ENCODE results near the gene RAB5B. TPM values are rescaled to one million over a fixed set of nuclear protein-coding genes. Genes with fewer than 3 reads are reported as not detected.
"Not testable (repeated sequence)": the region's sequence is repeated elsewhere in the genome, so short reads cannot be mapped to it uniquely, and the experiment has no call there.

The RAB5B gene
- total RNA-seq, 1 experiment from 2014 or later = 73.9 TPM

DNA sequence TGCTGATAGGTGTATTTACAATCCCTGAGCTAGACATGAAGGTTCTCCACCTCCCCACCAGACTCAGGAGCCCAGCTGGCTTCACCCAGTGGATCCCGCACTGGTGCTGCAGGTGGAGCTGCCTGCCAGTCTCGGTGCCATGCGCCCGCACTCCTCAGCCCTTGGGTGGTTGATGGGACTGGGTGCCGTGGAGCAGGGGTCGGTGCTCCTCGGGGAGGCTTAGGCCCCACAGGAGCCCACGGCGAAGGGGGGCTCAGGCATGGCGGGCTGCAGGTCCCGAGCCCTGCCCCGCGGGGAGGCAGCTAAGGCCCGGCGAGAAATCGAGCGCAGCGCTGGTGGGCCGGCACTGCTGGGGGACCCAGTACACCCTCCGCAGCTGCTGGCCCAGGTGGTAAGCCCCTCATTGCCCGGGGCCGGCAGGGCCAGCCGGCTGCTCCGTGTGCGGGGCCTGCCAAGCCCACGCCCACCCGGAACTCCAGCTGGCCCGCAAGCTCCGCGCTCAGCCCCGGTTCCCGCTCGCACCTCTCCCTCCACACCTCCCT lies 26.2 kb downstream of the RAB5B start:
- POLR2A ChIA-PET (ENCODE audit: low non-redundant PET); H3K36me3 ChIP-seq (ENCODE audit: insufficient read depth, low read length, poor library complexity, severe bottlenecking); BruUV-seq (replicated peaks); DNase-seq (ENCODE audit: low spot score); H3K4me1 ChIP-seq (ENCODE audit: insufficient read depth, low read length, poor library complexity, severe bottlenecking); H3K4me3 ChIP-seq (ENCODE audit: low read depth, low read length, poor library complexity, severe bottlenecking); H3K9me3 ChIP-seq (ENCODE audit: low read depth, low read length, poor library complexity, severe bottlenecking); H3K27me3 ChIP-seq (replicated peaks; ENCODE audit: insufficient read depth, low read depth, low read length, poor library complexity); CTCF ChIA-PET; H3K27ac ChIP-seq (ENCODE audit: low read depth, low read length, poor library complexity, severe bottlenecking): not testable (repeated sequence)
- intact Hi-C loops (cut with micrococcal nuclease; ENCODE audit: unreplicated experiment) = loop anchor here (5.0 kb wide), 1 partner anchor 42 kb away; the partner anchor contains the start of gene RPS26

DNA sequence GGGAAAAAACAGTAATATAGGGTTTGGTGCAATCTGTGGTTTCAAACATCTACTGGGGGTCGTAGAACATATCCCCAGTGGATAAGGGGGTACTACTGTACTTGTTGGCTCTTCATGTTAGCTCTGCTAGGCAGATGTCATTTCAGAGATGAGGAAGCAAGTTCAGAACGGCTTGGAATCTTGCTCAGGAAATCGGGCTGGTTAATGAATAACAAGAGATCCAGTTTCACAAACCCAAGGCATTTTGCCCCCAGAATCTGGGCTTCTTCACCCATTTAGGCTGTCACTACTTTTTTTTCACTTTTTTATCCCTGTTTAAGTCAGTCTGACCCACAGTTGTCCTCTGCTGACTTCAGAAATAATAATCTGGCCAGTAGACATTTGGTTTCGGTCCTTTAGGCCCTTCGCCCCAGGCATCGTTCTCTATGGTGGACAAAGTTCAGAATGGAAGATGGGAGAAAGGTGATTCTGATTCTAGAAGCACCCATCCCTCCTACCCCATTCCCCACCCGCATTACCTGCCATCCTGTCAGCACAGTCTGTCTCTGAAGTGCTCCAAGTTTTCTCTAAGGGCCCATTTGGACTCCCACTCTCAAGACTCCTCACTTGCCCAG lies 27.7 kb downstream of the RAB5B start:
- CTCF ChIA-PET = no interaction called here
- POLR2A ChIA-PET (ENCODE audit: low non-redundant PET) = no interaction called here
- intact Hi-C loops (cut with micrococcal nuclease; ENCODE audit: unreplicated experiment) = no loop called here
- Histone ChIP-seq H3K36me3 (ENCODE audit: insufficient read depth, low read length, poor library complexity, severe bottlenecking) (no peaks in the 10 kb centered on the region), H3K9me3 (ENCODE audit: low read depth, low read length, poor library complexity, severe bottlenecking) (no peaks in the 10 kb centered on the region), H3K4me1 (ENCODE audit: insufficient read depth, low read length, poor library complexity, severe bottlenecking) (peaks cover 3% of the 10 kb centered on the region), H3K27ac (ENCODE audit: low read depth, low read length, poor library complexity, severe bottlenecking) (no peak overlapping the region), H3K4me3 (ENCODE audit: low read depth, low read length, poor library complexity, severe bottlenecking) (no peak overlapping the region), H3K27me3 (replicated peaks; ENCODE audit: insufficient read depth, low read depth, low read length, poor library complexity) (no peaks in the 10 kb centered on the region)
- TF ChIP-seq EZH2 (IDR thresholded peaks at IDR 0.05; ENCODE audit: borderline replicate concordance, low read depth, low read length, poor library complexity, severe bottlenecking) = no peak
- TF ChIP-seq, protein P1, sequence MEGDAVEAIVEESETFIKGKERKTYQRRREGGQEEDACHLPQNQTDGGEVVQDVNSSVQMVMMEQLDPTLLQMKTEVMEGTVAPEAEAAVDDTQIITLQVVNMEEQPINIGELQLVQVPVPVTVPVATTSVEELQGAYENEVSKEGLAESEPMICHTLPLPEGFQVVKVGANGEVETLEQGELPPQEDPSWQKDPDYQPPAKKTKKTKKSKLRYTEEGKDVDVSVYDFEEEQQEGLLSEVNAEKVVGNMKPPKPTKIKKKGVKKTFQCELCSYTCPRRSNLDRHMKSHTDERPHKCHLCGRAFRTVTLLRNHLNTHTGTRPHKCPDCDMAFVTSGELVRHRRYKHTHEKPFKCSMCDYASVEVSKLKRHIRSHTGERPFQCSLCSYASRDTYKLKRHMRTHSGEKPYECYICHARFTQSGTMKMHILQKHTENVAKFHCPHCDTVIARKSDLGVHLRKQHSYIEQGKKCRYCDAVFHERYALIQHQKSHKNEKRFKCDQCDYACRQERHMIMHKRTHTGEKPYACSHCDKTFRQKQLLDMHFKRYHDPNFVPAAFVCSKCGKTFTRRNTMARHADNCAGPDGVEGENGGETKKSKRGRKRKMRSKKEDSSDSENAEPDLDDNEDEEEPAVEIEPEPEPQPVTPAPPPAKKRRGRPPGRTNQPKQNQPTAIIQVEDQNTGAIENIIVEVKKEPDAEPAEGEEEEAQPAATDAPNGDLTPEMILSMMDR (conservative IDR thresholded peaks at IDR 0.05; ENCODE audit: low read depth, low read length) = no peak
- DNase-seq (ENCODE audit: low spot score) = no peak
- BruUV-seq (replicated peaks) = no TSS peak

DNA sequence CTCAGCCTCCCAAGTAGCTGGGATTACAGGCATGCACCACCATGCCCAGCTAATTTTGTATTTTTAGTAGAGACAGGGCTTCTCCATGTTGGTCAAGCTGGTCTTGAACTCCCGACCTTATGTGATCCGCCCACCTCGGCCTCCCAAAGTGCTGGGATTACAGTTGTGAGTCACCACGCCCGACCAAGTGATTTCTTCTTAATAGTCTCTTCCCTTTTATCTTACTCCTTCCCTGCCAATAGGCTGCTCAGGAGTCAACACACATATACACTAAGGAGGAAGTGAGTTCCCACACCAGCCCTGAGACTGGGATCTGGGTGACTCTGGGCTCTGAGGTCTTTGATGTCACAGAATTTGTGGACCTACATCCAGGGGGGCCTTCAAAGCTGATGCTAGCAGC lies 29.5 kb downstream of the RAB5B start:
- H3K4me1 ChIP-seq (ENCODE audit: insufficient read depth, low read length, poor library complexity, severe bottlenecking); intact Hi-C loops (cut with micrococcal nuclease; ENCODE audit: unreplicated experiment); BruUV-seq (replicated peaks); H3K27me3 ChIP-seq (replicated peaks; ENCODE audit: insufficient read depth, low read depth, low read length, poor library complexity); H3K9me3 ChIP-seq (ENCODE audit: low read depth, low read length, poor library complexity, severe bottlenecking); CTCF ChIA-PET; H3K4me3 ChIP-seq (ENCODE audit: low read depth, low read length, poor library complexity, severe bottlenecking); POLR2A ChIA-PET (ENCODE audit: low non-redundant PET); DNase-seq (ENCODE audit: low spot score); H3K27ac ChIP-seq (ENCODE audit: low read depth, low read length, poor library complexity, severe bottlenecking); H3K36me3 ChIP-seq (ENCODE audit: insufficient read depth, low read length, poor library complexity, severe bottlenecking): not testable (repeated sequence)

DNA sequence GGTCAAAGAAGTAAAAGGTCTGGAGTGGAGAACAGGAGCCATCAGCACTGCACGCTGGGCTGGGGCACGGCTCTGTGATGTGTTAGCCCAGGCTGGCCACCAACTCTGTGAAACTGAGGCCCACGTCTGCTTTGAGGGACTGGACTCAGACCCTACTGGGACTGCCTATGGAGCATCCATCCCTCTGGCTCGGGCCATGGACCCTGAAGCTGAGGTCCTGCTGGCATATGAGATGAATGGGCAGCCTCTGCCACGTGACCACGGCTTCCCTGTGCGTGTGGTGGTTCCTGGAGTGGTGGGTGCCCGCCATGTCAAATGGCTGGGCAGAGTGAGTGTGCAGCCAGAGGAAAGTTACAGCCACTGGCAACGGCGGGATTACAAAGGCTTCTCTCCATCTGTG lies 30.3 kb downstream of the RAB5B start:
- H3K27ac ChIP-seq (ENCODE audit: low read depth, low read length, poor library complexity, severe bottlenecking) = no peak overlapping the region
- intact Hi-C loops (cut with micrococcal nuclease; ENCODE audit: unreplicated experiment) = no loop called here
- BruUV-seq (replicated peaks) = no TSS peak
- no peak for DNase-seq (ENCODE audit: low spot score)
- peaks cover 4% of the 10 kb centered on the region for H3K4me1 ChIP-seq (ENCODE audit: insufficient read depth, low read length, poor library complexity, severe bottlenecking)
- H3K4me3 ChIP-seq (ENCODE audit: low read depth, low read length, poor library complexity, severe bottlenecking) = no peak overlapping the region
- TF ChIP-seq, protein P1 (conservative IDR thresholded peaks at IDR 0.05; ENCODE audit: low read depth, low read length) = no peak
- TF ChIP-seq EZH2 (IDR thresholded peaks at IDR 0.05; ENCODE audit: borderline replicate concordance, low read depth, low read length, poor library complexity, severe bottlenecking) = no peak
- no peaks in the 10 kb centered on the region for H3K36me3 ChIP-seq (ENCODE audit: insufficient read depth, low read length, poor library complexity, severe bottlenecking)
- CTCF ChIA-PET = no interaction called here
- POLR2A ChIA-PET (ENCODE audit: low non-redundant PET) = no interaction called here
- H3K27me3 ChIP-seq (replicated peaks; ENCODE audit: insufficient read depth, low read depth, low read length, poor library complexity) = no peaks in the 10 kb centered on the region
- no peaks in the 10 kb centered on the region for H3K9me3 ChIP-seq (ENCODE audit: low read depth, low read length, poor library complexity, severe bottlenecking)

All from A673 (cell line).